Keratinocyte (primary cell): ENCODE measurements around the gene ERFL. TPM values are rescaled to one million over a fixed set of nuclear protein-coding genes. Genes with fewer than 3 reads are reported as not detected.

Source experiments
- DNase-seq: peaks from one replicate; pipeline ENCODE4 v3.0.0-alpha.2; 2011; ENCODE audit warnings: low read depth, missing footprints, low spot score
- FAIRE-seq: peaks from 2 replicates; lab custom pipeline; 2011; peaks lifted over from hg19 to GRCh38; lab: Jason Lieb, UNC
- H2AFZ ChIP-seq: 2 replicates; pipeline ENCODE4 v1.6.0; 2012; ENCODE audit warnings: low read length, control low read depth, inconsistent platforms; ENCODE audit not compliant: control insufficient read depth
- H3K27ac ChIP-seq: 2 replicates; pipeline ENCODE4 v1.5.1; 2011; ENCODE audit warnings: low read length; ENCODE audit not compliant: control insufficient read depth, insufficient read depth
- H3K27me3 ChIP-seq: 3 replicates; pipeline ENCODE4 v1.6.0; 2011; ENCODE audit warnings: low read length; ENCODE audit not compliant: control insufficient read depth, insufficient read depth; ENCODE audit errors: extremely low read depth
- H3K36me3 ChIP-seq, 2 experiments: 2 replicates in 1 of 2; 3 replicates in 1 of 2; pipeline ENCODE4 v1.5.1; 2011; ENCODE audit warnings: low read length in 2 of 2, mild to moderate bottlenecking in 1 of 2; ENCODE audit not compliant: control insufficient read depth in 2 of 2, insufficient read depth in 2 of 2; ENCODE audit errors: extremely low read depth in 1 of 2
- H3K4me1 ChIP-seq: 3 replicates; pipeline ENCODE4 v1.5.1; 2011; ENCODE audit warnings: low read length; ENCODE audit not compliant: control insufficient read depth, insufficient read depth; ENCODE audit errors: extremely low read depth
- H3K4me2 ChIP-seq: 3 replicates; pipeline ENCODE4 v1.6.0; 2011; ENCODE audit warnings: low read depth, low read length; ENCODE audit not compliant: control insufficient read depth, insufficient read depth; ENCODE audit errors: extremely low read depth
- H3K4me3 ChIP-seq, 3 experiments: fragments of 200-600 bp in 1 of 3; sonication (generic) in 1 of 3; 2 replicates in 2 of 3; 3 replicates in 1 of 3; pipeline ENCODE4 v1.5.1; 2011 to 2016; ENCODE audit warnings: low read length in 3 of 3, mild to moderate bottlenecking in 3 of 3, control low read depth in 2 of 3, inconsistent platforms in 1 of 3, low read depth in 1 of 3, mixed read lengths in 1 of 3, mixed run types in 1 of 3, moderate library complexity in 1 of 3; ENCODE audit not compliant: control insufficient read depth in 2 of 3, insufficient read depth in 2 of 3; ENCODE audit errors: extremely low read depth in 1 of 3
- H3K79me2 ChIP-seq: 2 replicates; pipeline ENCODE4 v1.6.0; 2012; ENCODE audit warnings: low read length; ENCODE audit not compliant: control insufficient read depth, insufficient read depth
- H3K9ac ChIP-seq: 3 replicates; pipeline ENCODE4 v1.6.0; 2011; ENCODE audit warnings: low read length; ENCODE audit not compliant: control insufficient read depth, insufficient read depth; ENCODE audit errors: extremely low read depth
- H3K9me1 ChIP-seq: 3 replicates; pipeline ENCODE4 v1.6.0; 2011; ENCODE audit warnings: low read length; ENCODE audit not compliant: control insufficient read depth, insufficient read depth; ENCODE audit errors: extremely low read depth
- H3K9me3 ChIP-seq: 2 replicates; pipeline ENCODE4 v1.5.1; 2012; ENCODE audit warnings: low read depth, low read length; ENCODE audit not compliant: control insufficient read depth
- H4K20me1 ChIP-seq: 3 replicates; pipeline ENCODE4 v1.6.0; 2011; ENCODE audit warnings: low read length; ENCODE audit not compliant: control insufficient read depth, insufficient read depth; ENCODE audit errors: extremely low read depth
- CTCF ChIP-seq, 3 experiments: IDR thresholded peaks in 1 of 3; conservative IDR thresholded peaks in 1 of 3; optimal IDR thresholded peaks in 1 of 3; 2 replicates in 2 of 3; 3 replicates in 1 of 3; pipeline versions ENCODE3 to v1.5.1; 2011; ENCODE audit warnings: low read length in 3 of 3, mild to moderate bottlenecking in 3 of 3, moderate library complexity in 2 of 3, control low read depth in 1 of 3, inconsistent platforms in 1 of 3; ENCODE audit not compliant: insufficient read depth in 2 of 3; ENCODE audit errors: extremely low read depth in 1 of 3
- EZH2 ChIP-seq: IDR thresholded peaks from one replicate; pipeline ENCODE4 v1.6.1; 2012; ENCODE audit warnings: inconsistent platforms, mild to moderate bottlenecking, low read length, moderate library complexity
- dilution Hi-C: fragments of 300-500 bp; cut with MboI; formaldehyde crosslinking; loops from one replicate; pipeline ENCODE4 v1.7.0; 2020; ENCODE audit warnings: low sequenced_read_pairs; ENCODE audit not compliant: extremely low pct_ligation_motif_present
- polyA plus RNA-seq, 5 experiments: library from polyadenylated mRNA; depleted of rRNA in 3 of 5; stranded (reverse) in 3 of 5; stranded (forward) in 1 of 5; unstranded in 1 of 5; fragments of >200 nt; gene quantifications; 1 replicate in 1 of 5; 2 replicates in 3 of 5; 3 replicates in 1 of 5; pipeline versions ENCODE4 v1.2.1 to v1.2.3, GENCODE V29; 2011 to 2012; ENCODE audit warnings: missing spikeins in 2 of 5, low read depth in 1 of 5, low replicate concordance in 1 of 5

ERFL gene
- polyA plus RNA-seq, 1 donor (not counting 4 experiments of a cell fraction or from before 2014, with no cell fraction given): not detected

DNA sequence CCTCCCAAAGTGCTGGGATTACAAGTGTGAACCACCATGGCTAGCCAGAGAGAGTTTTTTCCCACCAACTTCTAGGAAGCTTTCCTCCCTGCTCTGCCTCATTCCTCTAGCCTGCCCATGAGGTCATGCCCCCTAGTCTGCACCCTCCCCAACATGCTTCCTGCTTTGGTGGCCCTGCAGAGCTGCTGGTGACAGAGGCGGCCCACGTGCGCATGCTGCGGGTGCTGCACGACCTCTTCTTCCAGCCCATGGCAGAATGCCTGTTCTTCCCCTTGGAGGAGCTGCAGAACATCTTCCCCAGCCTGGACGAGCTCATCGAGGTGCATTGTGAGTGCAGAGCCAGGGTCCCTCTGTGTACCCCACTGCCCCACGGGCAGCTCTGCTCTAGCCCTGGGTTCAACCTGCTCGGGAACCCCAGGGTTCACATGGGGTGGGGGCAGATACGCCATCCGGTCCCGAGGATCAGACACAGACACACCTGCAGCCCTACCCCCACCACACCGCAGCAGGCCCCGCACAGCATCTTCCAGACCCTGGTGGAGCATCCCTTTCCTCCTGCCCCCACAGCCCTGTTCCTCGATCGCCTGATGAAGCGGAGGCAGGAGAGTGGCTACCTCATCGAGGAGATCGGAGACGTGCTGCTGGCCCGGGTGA, 26.4 kb downstream of the ERFL start:
- FAIRE-seq: no peak
- Histone ChIP-seq H4K20me1 (peaks cover 5% of the 10 kb centered on the region), H3K9me1 (no peaks in the 10 kb centered on the region), H3K4me3 (no peak overlapping the region), H3K27me3 (no peaks in the 10 kb centered on the region), H3K36me3 (peaks cover 47 to 57% of the 10 kb centered on the region in 2 experiments), H3K9ac (no peak overlapping the region), H3K27ac (no peak overlapping the region), H2AFZ (no peak overlapping the region), H3K4me2 (no peak overlapping the region), H3K79me2 (no peaks in the 10 kb centered on the region), H3K4me1 (no peaks in the 10 kb centered on the region), H3K9me3 (no peaks in the 10 kb centered on the region)
- DNase-seq: no peak
- dilution Hi-C loops: no loop called here
- TF ChIP-seq CTCF (optimal IDR thresholded peaks at IDR 0.05 in 1 of 3, IDR thresholded peaks at IDR 0.05 in 1 of 3, conservative IDR thresholded peaks at IDR 0.05 in 1 of 3; ENCODE audit: extremely low read depth in 1 of 3, insufficient read depth in 2 of 3, low read length in 3 of 3) (no peak), EZH2 (no peak)

GRCh38 chr19:41898235-41898634, 30.0 kb downstream of the ERFL start:
- H2AFZ ChIP-seq: no peak overlapping the region
- H3K4me2 ChIP-seq: no peak overlapping the region
- no peak for TF ChIP-seq CTCF (optimal IDR thresholded peaks at IDR 0.05 in 1 of 3, IDR thresholded peaks at IDR 0.05 in 1 of 3, conservative IDR thresholded peaks at IDR 0.05 in 1 of 3; ENCODE audit: extremely low read depth in 1 of 3, insufficient read depth in 2 of 3, low read length in 3 of 3)
- TF ChIP-seq EZH2: no peak
- DNase-seq: no peak
- no peak for FAIRE-seq
- dilution Hi-C loops: no loop called here
- H3K9ac ChIP-seq: no peak overlapping the region
- H3K27me3 ChIP-seq: no peaks in the 10 kb centered on the region
- no peak overlapping the region for H3K4me3 ChIP-seq
- peaks cover 2% of the 10 kb centered on the region for H4K20me1 ChIP-seq
- H3K9me3 ChIP-seq: no peaks in the 10 kb centered on the region
- no peaks in the 10 kb centered on the region for H3K4me1 ChIP-seq
- no peaks in the 10 kb centered on the region for H3K9me1 ChIP-seq
- H3K27ac ChIP-seq: no peak overlapping the region
- H3K79me2 ChIP-seq: no peaks in the 10 kb centered on the region
- H3K36me3 ChIP-seq: peaks cover 32 to 51% of the 10 kb centered on the region in 2 experiments
